GM12872 (cell line): ENCODE measurements around the gene STUM.

Experiments used
- TF ChIP-seq, protein P1 (sequence below): IDR thresholded peaks from 3 replicates; pipeline ENCODE4 v1.5.1; 2011; ENCODE audit warnings: low read depth, mild to moderate bottlenecking, low read length, moderate library complexity; ENCODE audit not compliant: insufficient read depth

STUM gene

DNA sequence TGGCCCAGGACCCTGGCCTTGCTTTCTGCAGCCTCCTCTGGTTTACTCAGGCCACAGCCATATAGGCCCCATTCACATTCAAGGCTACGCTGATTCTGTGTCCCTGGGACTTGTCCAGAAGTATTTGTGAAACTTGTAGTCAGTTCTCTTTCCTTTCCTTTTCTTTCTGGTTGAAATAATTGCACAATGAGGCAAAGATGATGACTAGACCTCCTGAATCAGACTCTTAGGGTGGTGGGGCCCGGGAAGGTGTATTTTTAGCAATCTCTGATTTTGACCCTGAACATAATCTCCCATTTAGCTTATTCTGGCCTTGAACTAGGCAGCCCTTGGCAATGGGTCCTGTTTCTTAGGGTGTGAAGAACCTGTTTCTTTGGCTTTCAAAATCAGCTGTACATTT lies 39.9 kb downstream of the STUM start:
- TF ChIP-seq, protein P1, sequence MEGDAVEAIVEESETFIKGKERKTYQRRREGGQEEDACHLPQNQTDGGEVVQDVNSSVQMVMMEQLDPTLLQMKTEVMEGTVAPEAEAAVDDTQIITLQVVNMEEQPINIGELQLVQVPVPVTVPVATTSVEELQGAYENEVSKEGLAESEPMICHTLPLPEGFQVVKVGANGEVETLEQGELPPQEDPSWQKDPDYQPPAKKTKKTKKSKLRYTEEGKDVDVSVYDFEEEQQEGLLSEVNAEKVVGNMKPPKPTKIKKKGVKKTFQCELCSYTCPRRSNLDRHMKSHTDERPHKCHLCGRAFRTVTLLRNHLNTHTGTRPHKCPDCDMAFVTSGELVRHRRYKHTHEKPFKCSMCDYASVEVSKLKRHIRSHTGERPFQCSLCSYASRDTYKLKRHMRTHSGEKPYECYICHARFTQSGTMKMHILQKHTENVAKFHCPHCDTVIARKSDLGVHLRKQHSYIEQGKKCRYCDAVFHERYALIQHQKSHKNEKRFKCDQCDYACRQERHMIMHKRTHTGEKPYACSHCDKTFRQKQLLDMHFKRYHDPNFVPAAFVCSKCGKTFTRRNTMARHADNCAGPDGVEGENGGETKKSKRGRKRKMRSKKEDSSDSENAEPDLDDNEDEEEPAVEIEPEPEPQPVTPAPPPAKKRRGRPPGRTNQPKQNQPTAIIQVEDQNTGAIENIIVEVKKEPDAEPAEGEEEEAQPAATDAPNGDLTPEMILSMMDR = no peak

DNA sequence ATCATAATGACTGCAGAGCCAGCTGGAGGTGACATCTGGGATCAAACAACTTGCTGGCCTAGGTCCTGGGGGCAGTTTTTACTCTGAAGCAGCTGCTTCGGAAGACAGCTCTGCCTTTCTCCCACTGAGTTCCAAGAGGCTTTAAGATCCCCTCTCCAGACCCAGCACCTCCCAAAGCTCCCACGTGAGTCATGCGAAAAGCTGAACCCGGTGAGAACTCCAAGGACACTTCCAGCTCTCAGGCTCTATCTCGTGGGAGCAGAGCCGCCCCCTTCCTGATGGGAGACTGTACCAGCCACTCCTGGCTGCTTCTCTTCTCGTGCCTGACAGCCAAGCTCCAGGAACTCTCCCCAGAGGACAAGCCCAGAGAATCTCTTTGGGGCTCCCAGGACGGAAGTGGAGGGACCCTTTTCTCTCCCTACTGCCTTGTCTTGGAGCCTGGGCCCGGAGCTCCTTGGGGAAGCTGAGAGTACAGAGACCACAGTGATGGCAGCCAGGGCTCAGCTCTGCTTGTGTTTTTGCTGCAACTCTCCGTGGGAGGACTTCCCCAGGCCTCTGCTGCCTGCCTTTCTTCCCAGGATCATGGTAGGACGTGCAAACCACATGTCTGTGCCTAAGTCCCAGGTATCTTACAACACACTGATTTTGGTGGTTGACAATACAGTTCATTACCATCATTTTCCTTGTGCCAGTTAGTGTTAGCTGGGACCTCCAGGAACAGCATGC lies 40.6 kb downstream of the STUM start:
- TF ChIP-seq, protein P1 = no peak

DNA sequence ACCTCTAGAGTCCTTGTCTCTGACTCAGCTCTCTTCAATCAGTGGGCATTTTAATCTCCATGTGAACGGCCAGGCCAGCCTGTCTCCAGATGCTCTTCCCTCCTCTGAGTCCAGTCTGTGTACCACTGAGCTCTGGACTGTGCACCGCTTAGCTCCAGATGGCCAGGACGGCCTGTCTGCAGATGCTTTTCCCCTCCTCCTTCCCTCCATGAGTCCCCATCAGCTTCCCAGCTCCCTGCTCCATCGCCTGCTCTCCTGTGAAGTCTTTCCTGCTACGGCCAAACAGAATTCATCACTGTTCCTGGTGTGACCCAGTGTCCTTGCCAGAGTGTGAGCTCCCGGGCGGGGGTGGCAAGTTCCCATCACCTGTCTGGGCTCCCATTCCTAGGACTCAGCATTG lies 42.0 kb downstream of the STUM start:
- TF ChIP-seq, protein P1 = no peak

DNA sequence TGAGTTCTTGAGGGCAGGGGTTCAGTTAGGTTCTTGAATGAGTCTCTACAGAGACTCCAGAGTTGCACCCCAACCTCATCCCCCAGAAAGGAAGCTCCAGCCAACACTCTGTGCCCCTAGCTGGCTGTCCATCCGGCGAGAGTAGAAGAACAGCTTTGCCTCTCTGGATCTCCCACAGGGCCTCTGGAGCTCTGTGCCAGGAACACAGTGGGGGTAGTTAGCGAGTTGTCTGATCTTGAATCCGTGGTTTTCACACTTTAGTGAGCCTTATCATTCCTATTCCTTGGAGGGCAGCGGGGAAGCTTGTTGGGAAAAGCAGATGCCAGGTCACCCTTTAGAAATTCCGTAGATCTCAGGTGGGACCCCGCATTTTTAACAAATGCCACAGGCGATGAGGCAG lies 45.0 kb downstream of the STUM start:
- TF ChIP-seq, protein P1 = no peak

DNA sequence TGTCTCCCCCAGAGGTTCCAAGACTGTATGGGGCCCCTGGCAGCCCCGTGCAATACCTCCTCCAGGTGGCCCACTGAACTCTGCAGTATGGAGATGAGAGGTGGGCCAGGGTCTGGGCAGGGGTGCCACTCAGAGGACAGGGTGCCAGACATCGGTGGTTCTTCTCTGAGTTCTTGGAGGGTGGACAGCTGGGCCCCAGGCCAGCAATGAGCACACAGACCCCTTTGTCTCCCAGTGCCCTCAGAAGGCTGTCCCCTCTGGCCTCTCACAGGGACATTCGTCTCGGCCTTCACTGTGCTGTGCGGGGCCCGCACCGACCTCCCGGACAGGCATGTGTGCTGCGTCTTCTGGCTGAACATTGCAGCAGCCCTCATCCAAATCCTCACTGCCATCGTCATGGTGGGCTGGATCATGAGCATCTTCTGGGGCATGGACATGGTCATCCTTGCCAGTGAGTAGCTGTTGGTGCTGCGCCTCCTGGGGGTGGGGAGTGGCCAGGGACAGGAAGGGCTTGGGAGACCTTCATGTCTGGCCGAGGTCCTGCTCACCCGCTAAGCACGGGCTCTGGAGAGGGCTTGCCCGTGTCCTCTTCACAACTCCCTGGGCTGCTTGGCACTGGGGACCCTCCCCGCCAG lies 48.1 kb downstream of the STUM start:
- TF ChIP-seq, protein P1 = no peak

DNA sequence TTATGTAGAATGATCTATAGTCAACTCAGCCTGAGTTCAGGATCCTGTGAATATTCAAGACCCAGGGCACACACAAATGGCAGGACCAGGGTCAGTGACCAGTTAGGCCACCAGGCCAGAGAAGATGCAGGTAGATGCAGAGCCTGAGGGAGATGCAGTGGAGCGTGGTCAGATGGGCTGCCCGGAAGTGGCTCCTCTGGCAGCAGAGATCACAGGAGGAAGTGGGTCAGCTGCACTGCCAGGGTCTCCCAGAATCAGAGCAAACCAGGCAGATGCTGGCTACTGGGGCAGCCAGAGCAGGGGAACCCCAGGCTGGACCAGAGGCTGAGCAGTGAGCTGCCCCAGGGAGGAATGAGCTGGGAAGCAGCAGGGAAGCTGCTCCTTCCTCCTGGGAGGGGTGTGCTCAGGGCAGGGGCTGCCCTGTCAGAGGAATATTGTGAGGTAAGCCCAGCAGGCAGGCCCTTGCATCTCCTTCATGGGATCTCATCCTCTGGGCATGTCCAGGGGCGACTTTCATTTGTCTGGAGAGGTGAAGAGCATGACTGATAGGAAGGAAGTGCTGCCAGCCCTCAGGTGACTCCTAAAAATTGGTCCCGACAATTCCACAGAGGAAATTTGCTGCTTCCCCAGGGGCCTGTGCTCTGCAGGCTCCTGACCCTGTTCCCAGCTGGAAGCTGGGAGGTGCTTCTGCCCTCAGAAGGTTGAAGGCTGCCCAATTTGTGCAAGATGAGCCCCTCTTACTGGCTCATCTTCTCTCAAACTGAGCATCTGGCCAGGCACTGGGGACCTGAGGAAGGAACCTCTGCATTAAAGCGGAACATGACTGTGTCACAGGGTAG lies 49.3 kb downstream of the STUM start:
- TF ChIP-seq, protein P1 = no peak

DNA sequence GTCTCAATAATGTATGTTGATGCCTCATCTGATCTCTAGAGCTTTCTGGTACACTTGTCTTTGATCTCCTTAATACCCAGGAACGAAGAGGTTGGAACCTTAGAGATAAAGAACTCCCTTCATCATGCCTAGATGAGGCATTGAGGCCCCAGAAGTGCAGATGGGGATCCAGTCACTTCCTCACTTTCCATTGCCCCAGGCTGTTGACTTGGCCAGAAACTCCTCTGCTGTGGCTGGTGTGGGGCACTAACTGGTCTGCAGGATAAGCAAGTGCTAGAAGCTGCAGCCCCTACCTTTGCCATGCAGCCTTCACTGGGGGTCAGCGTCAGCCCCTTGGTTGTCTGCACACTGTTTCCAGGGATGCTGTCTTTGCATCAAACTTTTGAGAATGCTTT lies 49.9 kb downstream of the STUM start:
- TF ChIP-seq, protein P1 = no peak
